GM12878 (cell line): ENCODE data around the gene LRRC26. TPM values are rescaled to one million over a fixed set of nuclear protein-coding genes. Genes with fewer than 3 reads are reported as not detected.

ENCODE experiments used
- ASH2L ChIP-seq: fragments of 300-600, 200-600 bp; sonication (generic); IDR thresholded peaks from 2 replicates; pipeline ENCODE4 v1.6.1; 2017; ENCODE audit warnings: low read depth, mild to moderate bottlenecking, borderline replicate concordance
- EGR1 ChIP-seq, 2 experiments: IDR thresholded peaks; 1 replicate in 1 of 2; 2 replicates in 1 of 2; pipeline ENCODE4 v1.6.1; 2011 to 2012; ENCODE audit warnings: low read depth in 2 of 2, low read length in 2 of 2, borderline replicate concordance in 1 of 2, mild to moderate bottlenecking in 1 of 2, moderate library complexity in 1 of 2
- GABPA ChIP-seq: IDR thresholded peaks from 2 replicates; pipeline ENCODE4 v1.6.1; 2014; ENCODE audit warnings: antibody characterized with exemption, low read depth, mild to moderate bottlenecking, inconsistent platforms
- KAT2A ChIP-seq: conservative IDR thresholded peaks from 2 replicates; pipeline ENCODE4 v1.6.1; 2011; ENCODE audit warnings: low read depth, low read length; ENCODE audit not compliant: control insufficient read depth
- MEF2A ChIP-seq: IDR thresholded peaks from 2 replicates; pipeline ENCODE4 v1.6.1; 2011; ENCODE audit warnings: low read depth, mild to moderate bottlenecking, low read length, moderate library complexity; ENCODE audit not compliant: insufficient read depth
- MTA2 ChIP-seq: fragments of 450-650 bp; IDR thresholded peaks from 2 replicates; pipeline ENCODE4 v1.6.1; 2016; ENCODE audit warnings: low read depth, mild to moderate bottlenecking, moderate library complexity
- TCF3 ChIP-seq: IDR thresholded peaks from 2 replicates; pipeline ENCODE4 v1.6.1; 2012; ENCODE audit warnings: low read depth, mild to moderate bottlenecking, low read length, borderline replicate concordance; ENCODE audit not compliant: insufficient read depth
- YY1 ChIP-seq: IDR thresholded peaks from 2 replicates; pipeline ENCODE4 v1.6.1; 2011; ENCODE audit warnings: low read depth, mild to moderate bottlenecking, low read length
- ZNF274 ChIP-seq: IDR thresholded peaks from one replicate; pipeline ENCODE4 v1.8.0; 2011; ENCODE audit not compliant: insufficient read length, insufficient read depth
- polyA plus RNA-seq, 11 experiments: library from polyadenylated mRNA; depleted of rRNA in 4 of 11; unstranded in 6 of 11; stranded (reverse) in 5 of 11; fragments of >200 nt; fragmentation: Nextera tagmentation in 4 of 11; fragmentation: Illumina TruSeq in 1 of 11; extraction: Ambion mirVana in 4 of 11; extraction: Trizol in 1 of 11; gene quantifications; 1 replicate in 1 of 11; 2 replicates in 10 of 11; pipeline versions ENCODE4 v1.2.1 to v1.2.3, GENCODE V29; 2011 to 2016; ENCODE audit warnings: inconsistent platforms in 2 of 11, missing spikeins in 2 of 11, low read depth in 1 of 11
- total RNA-seq, 4 experiments: library from RNA; depleted of rRNA in 3 of 4; stranded (reverse); fragments of >200 nt in 3 of 4; fragmentation: Illumina TruSeq in 1 of 4; extraction: Trizol in 1 of 4; gene quantifications; 2 replicates each; pipeline versions ENCODE4 v1.2.1 to v1.2.3, GENCODE V29; 2013 to 2021
- TF ChIP-seq, protein P1 (sequence below): IDR thresholded peaks from 2 replicates; pipeline ENCODE4 v1.6.1; 2012; ENCODE audit warnings: improper control_type of control experiment, low read depth, low read length; ENCODE audit not compliant: insufficient replicate concordance
- TF ChIP-seq, protein P2 (sequence below): fragments of 450-650 bp; IDR thresholded peaks from 2 replicates; pipeline ENCODE4 v1.6.1; 2017; ENCODE audit warnings: antibody characterized with exemption, mild to moderate bottlenecking, moderate library complexity

LRRC26 gene
- total and polyA plus RNA-seq, 10 of the 15 experiments (the other 5 are each of a cell fraction or from before 2014, with no cell fraction given) = 0.29 to 0.91 (median 0.64) TPM; not detected in 5

DNA sequence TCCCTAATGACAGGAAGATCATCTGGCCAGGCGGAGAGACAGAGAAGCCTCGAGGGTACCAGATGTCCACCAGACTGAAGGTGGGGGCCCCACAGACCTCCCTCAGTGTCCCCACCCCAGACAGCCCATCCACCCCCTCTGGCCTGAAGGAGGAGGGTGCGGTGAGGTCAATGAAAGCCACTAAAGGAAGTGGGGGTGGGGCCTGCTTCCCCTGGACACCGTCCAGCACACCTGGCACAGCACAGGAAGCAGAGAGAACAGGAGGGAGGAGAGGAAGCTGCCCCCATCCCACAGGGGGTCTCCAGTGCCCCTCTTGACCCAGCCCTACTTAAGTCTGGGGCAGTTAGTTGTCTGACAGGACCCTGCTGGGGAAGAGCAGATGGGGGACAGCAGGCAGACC lies 11.2 kb downstream of the LRRC26 start (continued):
- TF ChIP-seq KAT2A = no peak
- TF ChIP-seq ZNF274 = no peak
- TF ChIP-seq, protein P1, sequence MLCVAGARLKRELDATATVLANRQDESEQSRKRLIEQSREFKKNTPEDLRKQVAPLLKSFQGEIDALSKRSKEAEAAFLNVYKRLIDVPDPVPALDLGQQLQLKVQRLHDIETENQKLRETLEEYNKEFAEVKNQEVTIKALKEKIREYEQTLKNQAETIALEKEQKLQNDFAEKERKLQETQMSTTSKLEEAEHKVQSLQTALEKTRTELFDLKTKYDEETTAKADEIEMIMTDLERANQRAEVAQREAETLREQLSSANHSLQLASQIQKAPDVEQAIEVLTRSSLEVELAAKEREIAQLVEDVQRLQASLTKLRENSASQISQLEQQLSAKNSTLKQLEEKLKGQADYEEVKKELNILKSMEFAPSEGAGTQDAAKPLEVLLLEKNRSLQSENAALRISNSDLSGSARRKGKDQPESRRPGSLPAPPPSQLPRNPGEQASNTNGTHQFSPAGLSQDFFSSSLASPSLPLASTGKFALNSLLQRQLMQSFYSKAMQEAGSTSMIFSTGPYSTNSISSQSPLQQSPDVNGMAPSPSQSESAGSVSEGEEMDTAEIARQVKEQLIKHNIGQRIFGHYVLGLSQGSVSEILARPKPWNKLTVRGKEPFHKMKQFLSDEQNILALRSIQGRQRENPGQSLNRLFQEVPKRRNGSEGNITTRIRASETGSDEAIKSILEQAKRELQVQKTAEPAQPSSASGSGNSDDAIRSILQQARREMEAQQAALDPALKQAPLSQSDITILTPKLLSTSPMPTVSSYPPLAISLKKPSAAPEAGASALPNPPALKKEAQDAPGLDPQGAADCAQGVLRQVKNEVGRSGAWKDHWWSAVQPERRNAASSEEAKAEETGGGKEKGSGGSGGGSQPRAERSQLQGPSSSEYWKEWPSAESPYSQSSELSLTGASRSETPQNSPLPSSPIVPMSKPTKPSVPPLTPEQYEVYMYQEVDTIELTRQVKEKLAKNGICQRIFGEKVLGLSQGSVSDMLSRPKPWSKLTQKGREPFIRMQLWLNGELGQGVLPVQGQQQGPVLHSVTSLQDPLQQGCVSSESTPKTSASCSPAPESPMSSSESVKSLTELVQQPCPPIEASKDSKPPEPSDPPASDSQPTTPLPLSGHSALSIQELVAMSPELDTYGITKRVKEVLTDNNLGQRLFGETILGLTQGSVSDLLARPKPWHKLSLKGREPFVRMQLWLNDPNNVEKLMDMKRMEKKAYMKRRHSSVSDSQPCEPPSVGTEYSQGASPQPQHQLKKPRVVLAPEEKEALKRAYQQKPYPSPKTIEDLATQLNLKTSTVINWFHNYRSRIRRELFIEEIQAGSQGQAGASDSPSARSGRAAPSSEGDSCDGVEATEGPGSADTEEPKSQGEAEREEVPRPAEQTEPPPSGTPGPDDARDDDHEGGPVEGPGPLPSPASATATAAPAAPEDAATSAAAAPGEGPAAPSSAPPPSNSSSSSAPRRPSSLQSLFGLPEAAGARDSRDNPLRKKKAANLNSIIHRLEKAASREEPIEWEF = no peak
- TF ChIP-seq YY1 = no peak
- TF ChIP-seq, protein P2, sequence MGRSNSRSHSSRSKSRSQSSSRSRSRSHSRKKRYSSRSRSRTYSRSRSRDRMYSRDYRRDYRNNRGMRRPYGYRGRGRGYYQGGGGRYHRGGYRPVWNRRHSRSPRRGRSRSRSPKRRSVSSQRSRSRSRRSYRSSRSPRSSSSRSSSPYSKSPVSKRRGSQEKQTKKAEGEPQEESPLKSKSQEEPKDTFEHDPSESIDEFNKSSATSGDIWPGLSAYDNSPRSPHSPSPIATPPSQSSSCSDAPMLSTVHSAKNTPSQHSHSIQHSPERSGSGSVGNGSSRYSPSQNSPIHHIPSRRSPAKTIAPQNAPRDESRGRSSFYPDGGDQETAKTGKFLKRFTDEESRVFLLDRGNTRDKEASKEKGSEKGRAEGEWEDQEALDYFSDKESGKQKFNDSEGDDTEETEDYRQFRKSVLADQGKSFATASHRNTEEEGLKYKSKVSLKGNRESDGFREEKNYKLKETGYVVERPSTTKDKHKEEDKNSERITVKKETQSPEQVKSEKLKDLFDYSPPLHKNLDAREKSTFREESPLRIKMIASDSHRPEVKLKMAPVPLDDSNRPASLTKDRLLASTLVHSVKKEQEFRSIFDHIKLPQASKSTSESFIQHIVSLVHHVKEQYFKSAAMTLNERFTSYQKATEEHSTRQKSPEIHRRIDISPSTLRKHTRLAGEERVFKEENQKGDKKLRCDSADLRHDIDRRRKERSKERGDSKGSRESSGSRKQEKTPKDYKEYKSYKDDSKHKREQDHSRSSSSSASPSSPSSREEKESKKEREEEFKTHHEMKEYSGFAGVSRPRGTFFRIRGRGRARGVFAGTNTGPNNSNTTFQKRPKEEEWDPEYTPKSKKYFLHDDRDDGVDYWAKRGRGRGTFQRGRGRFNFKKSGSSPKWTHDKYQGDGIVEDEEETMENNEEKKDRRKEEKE = no peak
- TF ChIP-seq TCF3 = peak; percentile 58; the same call in 1 of the 2 replicates
- TF ChIP-seq GABPA = no peak
- TF ChIP-seq MEF2A = no peak
- TF ChIP-seq EGR1 (IDR thresholded peaks at IDR 0.05; ENCODE audit: borderline replicate concordance in 1 of 2, low read depth in 2 of 2, low read length in 2 of 2) = no peak
- TF ChIP-seq MTA2 = no peak
- no peak for TF ChIP-seq ASH2L
